Pancreas (tissue), 10 donors: ENCODE measurements around the gene NDUFS5. TPM values are rescaled to one million over a fixed set of nuclear protein-coding genes. Genes with fewer than 3 reads are reported as not detected.
"Not testable (repeated sequence)": the region's sequence is repeated elsewhere in the genome, so short reads cannot be mapped to it uniquely, and the experiment has no call there.

Experiments
- ATAC-seq, 4 donors: fragments of 200-7000 bp; cut with Tn5 transposase; one replicate each; pipeline versions ENCODE4 v1.8.0 to v1.9.1; 2020; ENCODE audit warnings: mild to moderate bottlenecking in 4 of 4, moderate library complexity in 4 of 4
- DNase-seq, 6 donors: peaks; one replicate each; pipeline ENCODE4 v3.0.0-alpha.2; 2020
- FAIRE-seq: peaks from 2 replicates; lab custom pipeline; 2012; peaks lifted over from hg19 to GRCh38; lab: Jason Lieb, UNC
- H3K27ac ChIP-seq, 4 donors: fragments of 200-600 bp; sonication (generic); 1 replicate in 3 of 4; 2 replicates in 1 of 4; pipeline versions ENCODE4 v1.5.0 to v1.8.0; 2020
- H3K27me3 ChIP-seq, 4 donors: fragments of 200-600 bp; one replicate each; pipeline ENCODE4 v1.8.0; 2021
- H3K36me3 ChIP-seq, 3 donors: fragments of 200-600 bp; sonication (generic) in 1 of 3; one replicate each; pipeline versions ENCODE4 v1.5.0 to v1.8.0; 2020 to 2021
- H3K4me1 ChIP-seq, 3 donors: fragments of 200-600 bp; one replicate each; pipeline ENCODE4 v1.8.0; 2021
- H3K4me3 ChIP-seq, 4 donors: fragments of 200-600 bp; sonication (generic) in 2 of 4; one replicate each; pipeline versions ENCODE4 v1.5.0 to v1.8.0; 2020 to 2021
- H3K9me3 ChIP-seq, 4 donors: fragments of 200-600 bp; one replicate each; pipeline ENCODE4 v1.8.0; 2021
- WGBS, 2 donors: extraction: QIAGEN DNeasy Blood & Tissue Kit; methylation state at CpG; one replicate each; pipeline ENCODE4 v1.1.7; 2013; 5-methylcytosine and 5-hydroxymethylcytosine counted together
- intact Hi-C, 3 donors: fragments of 100-400 bp; cut with DNase I; formaldehyde crosslinking; loops; one replicate each; pipeline versions ENCODE4 v1.11.1 to v1.14.2; 2022
- polyA plus RNA-seq, 2 donors: library from polyadenylated mRNA; stranded (reverse); fragments of 200-250 nt; gene quantifications; one replicate each; pipeline ENCODE4 v1.2.3, GENCODE V29; 2013
- total RNA-seq, 6 donors: library from RNA; stranded (reverse); fragmentation: NEBNext Ultra II Directional in 4 of 6; extraction: Animal tissue kit (Norgen Biotek cat#: 25700) in 4 of 6; gene quantifications; one replicate each; pipeline versions ENCODE4 v1.2.1 to v1.2.4, GENCODE V29; 2021 to 2023
- TF ChIP-seq, protein P1 (sequence below), 4 donors: fragments of 200-600 bp; sonication (generic) in 3 of 4; IDR thresholded peaks; one replicate each; pipeline versions ENCODE4 v1.5.0 to v1.8.0; 2021; ENCODE audit warnings: antibody characterized with exemption in 4 of 4
- donor health status: healthy with polysubstance abuse.
- donor health status: DM: no; HTN: no; CAD: no; lungs with moderate emphysema.
- donor health status: DM: no; HTN: no; CAD: no.
- donor health status: control.
- donor health status: control.
- donor health status: Bipolar disorder and iron deficiency.
- donor health status: DM: yes; HTN: yes; CAD: no.
- donor health status: DM: no; HTN: no; CAD: no.
- donor health status: DM: no; HTN: no; CAD: no.
- donor health status: DM: yes; HTN: yes; CAD: no.

NDUFS5 gene
- total RNA-seq (10 to 100 TPM; 52.2 to 82.6 (median 66.9) TPM), polyA plus RNA-seq (100 to 1,000 TPM; 257 to 319 TPM)

DNA sequence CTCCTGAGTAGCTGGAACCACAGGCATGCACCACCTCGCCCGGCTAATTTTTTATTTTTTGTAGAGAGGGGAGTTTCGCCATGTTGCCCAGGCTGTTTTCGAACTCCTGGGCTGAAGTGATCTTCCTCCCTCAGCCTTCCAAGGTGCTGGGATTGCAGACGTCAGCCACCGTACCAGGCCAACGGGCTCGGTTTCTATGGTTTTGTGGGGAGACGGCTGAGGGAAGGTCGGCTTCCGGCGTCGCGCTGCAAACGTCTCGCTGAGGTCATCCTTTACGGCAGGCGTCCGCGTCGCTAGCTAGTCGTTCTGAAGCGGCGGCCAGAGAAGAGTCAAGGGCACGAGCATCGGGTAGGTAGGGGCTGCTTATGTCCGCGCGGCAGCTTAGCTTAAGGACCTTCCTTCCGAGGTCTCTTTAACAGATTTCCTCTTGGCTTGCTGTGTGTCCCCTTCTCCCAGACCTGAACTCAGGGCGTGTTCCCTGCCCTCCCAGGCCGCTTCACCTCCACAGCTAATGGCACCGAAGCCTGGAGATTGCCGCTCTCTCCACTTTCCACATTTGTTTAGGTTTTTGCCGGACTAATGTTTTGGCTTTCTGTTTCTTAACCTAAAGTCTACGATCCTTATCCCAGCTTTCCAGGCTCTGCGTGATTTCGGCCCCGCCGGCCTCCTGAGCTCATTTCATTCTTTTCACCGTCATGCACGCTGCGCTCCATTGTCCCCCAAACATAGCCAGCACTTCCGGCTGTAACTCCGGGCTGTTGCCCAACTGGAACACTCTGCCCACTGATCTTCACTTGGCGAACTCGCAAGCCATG lies at the start of gene NDUFS5:
Gene NDUFS5 (plus strand): TSS at position 300 of the 815 bp plus-strand sequence. CDS start 2,375 bp downstream, outside the sequence.
- H3K9me3 ChIP-seq = no peaks in the 10 kb centered on the region
- ATAC-seq = peak; percentile 95 to 98 (median 96)
- H3K36me3 ChIP-seq = peaks cover 0 to 3% (median 0%) of the 10 kb centered on the region in 3 donors
- H3K27me3 ChIP-seq = no peaks in the 10 kb centered on the region
- peak within 1 kb of the TSS; percentile 55 to 75 (median 72) for H3K4me3 ChIP-seq
- intact Hi-C loops = no loop called here
- peak; percentile 88 to 95 (median 89) for DNase-seq
- TF ChIP-seq, protein P1, sequence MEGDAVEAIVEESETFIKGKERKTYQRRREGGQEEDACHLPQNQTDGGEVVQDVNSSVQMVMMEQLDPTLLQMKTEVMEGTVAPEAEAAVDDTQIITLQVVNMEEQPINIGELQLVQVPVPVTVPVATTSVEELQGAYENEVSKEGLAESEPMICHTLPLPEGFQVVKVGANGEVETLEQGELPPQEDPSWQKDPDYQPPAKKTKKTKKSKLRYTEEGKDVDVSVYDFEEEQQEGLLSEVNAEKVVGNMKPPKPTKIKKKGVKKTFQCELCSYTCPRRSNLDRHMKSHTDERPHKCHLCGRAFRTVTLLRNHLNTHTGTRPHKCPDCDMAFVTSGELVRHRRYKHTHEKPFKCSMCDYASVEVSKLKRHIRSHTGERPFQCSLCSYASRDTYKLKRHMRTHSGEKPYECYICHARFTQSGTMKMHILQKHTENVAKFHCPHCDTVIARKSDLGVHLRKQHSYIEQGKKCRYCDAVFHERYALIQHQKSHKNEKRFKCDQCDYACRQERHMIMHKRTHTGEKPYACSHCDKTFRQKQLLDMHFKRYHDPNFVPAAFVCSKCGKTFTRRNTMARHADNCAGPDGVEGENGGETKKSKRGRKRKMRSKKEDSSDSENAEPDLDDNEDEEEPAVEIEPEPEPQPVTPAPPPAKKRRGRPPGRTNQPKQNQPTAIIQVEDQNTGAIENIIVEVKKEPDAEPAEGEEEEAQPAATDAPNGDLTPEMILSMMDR (IDR thresholded peaks at IDR 0.05) = no peak
- peak within 1 kb of the TSS; percentile 83 to 96 (median 94) for H3K27ac ChIP-seq
- 0% methylated on average over 47 of the region's 47 CpGs for WGBS, 2 donors
- FAIRE-seq = no peak
- peaks cover 0 to 3% (median 0%) of the 10 kb centered on the region in 3 donors for H3K4me1 ChIP-seq

GRCh38 chr1:38977399-38978244 lies 48.5 kb upstream of the NDUFS5 start:
- H3K27ac ChIP-seq, H3K27me3 ChIP-seq, H3K36me3 ChIP-seq, H3K9me3 ChIP-seq, intact Hi-C loops, H3K4me3 ChIP-seq, ATAC-seq, DNase-seq, FAIRE-seq, H3K4me1 ChIP-seq: not testable (repeated sequence)
- WGBS, 2 donors = 85 to 88% methylated on average over 12 of the region's 12 CpGs

GRCh38 chr1:38978245-38978542 lies 48.0 kb upstream of the NDUFS5 start:
- H3K4me1 ChIP-seq, H3K27me3 ChIP-seq, DNase-seq, ATAC-seq, H3K36me3 ChIP-seq, FAIRE-seq, H3K9me3 ChIP-seq, H3K27ac ChIP-seq, intact Hi-C loops, H3K4me3 ChIP-seq: not testable (repeated sequence)
- 87 to 91% methylated on average over 6 of the region's 6 CpGs for WGBS, 2 donors

DNA sequence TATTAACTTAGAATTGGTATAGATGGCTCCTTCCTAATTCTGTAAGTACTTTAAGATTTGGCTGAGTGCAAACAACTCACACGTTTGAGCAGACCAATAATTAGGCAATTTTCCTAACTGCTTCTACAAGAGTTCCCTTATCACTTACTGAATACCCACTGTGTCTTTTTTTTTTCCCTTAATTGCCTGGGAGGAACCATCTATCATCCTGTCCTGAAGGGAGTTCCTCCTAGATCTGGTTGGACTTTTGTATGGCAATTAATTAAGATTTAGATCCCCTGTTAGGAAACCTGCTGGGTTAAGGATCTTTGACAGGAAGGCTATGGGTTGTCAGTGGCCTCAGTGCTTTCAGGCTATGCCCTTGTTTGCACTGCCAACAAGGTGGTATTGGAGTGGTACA lies 46.8 kb upstream of the NDUFS5 start:
- H3K9me3 ChIP-seq, H3K4me1 ChIP-seq, DNase-seq, H3K27me3 ChIP-seq, FAIRE-seq, intact Hi-C loops, ATAC-seq, H3K27ac ChIP-seq, H3K4me3 ChIP-seq, H3K36me3 ChIP-seq: not testable (repeated sequence)
- 59 to 61% methylated on average over 1 of the region's 1 CpG for WGBS, 2 donors

GRCh38 chr1:38989979-38990378 lies 36.2 kb upstream of the NDUFS5 start:
- Histone ChIP-seq H3K9me3 (no peaks in the 10 kb centered on the region), H3K36me3 (no peaks in the 10 kb centered on the region), H3K27me3 (no peaks in the 10 kb centered on the region), H3K4me1 (peaks cover 0 to 12% (median 2%) of the 10 kb centered on the region in 3 donors), H3K27ac (peak overlapping the region in 1 of 4 donors; percentile 84), H3K4me3 (no peak overlapping the region)
- DNase-seq (no peak), FAIRE-seq (no peak), ATAC-seq (no peak)
- intact Hi-C loops = no loop called here
- TF ChIP-seq, protein P1 (IDR thresholded peaks at IDR 0.05) = no peak
- 37 to 64% methylated on average over 2 of the region's 2 CpGs for WGBS, 2 donors

- FAIRE-seq (no peak), ATAC-seq (peak in 2 of 4 donors; percentile 5 to 7), DNase-seq (no peak)
- 14 to 17% methylated on average over 5 of the region's 5 CpGs for WGBS, 2 donors
- no peaks in the 10 kb centered on the region for H3K27me3 ChIP-seq
- peaks cover 0 to 12% (median 2%) of the 10 kb centered on the region in 3 donors for H3K4me1 ChIP-seq
- intact Hi-C loops = no loop called here
- TF ChIP-seq, protein P1 (IDR thresholded peaks at IDR 0.05) = no peak
- H3K27ac ChIP-seq = peak overlapping the region; percentile 78 to 87 (median 82)
- H3K9me3 ChIP-seq = no peaks in the 10 kb centered on the region
- H3K4me3 ChIP-seq = peak overlapping the region; percentile 85 to 99 (median 90)
- no peaks in the 10 kb centered on the region for H3K36me3 ChIP-seq
Measured at GRCh38 chr1:38990386-38990737, 35.8 kb upstream of the NDUFS5 start.
